BLaER1 (cell line): ENCODE data around the gene PTPN7.
"Not testable (repeated sequence)": the region's sequence is repeated elsewhere in the genome, so short reads cannot be mapped to it uniquely, and the experiment has no call there.

Source experiments
- H3K27ac ChIP-seq: shearing (Covaris generic); formaldehyde crosslinking; 2 replicates; pipeline ENCODE4 v1.8.1; 2022
- H3K27me3 ChIP-seq: shearing (Covaris generic); formaldehyde crosslinking; 2 replicates; pipeline ENCODE4 v1.8.1; 2022
- H3K36me3 ChIP-seq: shearing (Covaris generic); formaldehyde crosslinking; 2 replicates; pipeline ENCODE4 v1.8.1; 2022
- H3K4me1 ChIP-seq: shearing (Covaris generic); formaldehyde crosslinking; 2 replicates; pipeline ENCODE4 v1.8.1; 2022
- H3K4me2 ChIP-seq: shearing (Covaris generic); formaldehyde crosslinking; 2 replicates; pipeline ENCODE4 v1.8.1; 2022
- H3K4me3 ChIP-seq: shearing (Covaris generic); formaldehyde crosslinking; 2 replicates; pipeline ENCODE4 v1.8.1; 2022
- H3K9ac ChIP-seq: shearing (Covaris generic); formaldehyde crosslinking; 2 replicates; pipeline ENCODE4 v1.8.1; 2022
- H3K9me3 ChIP-seq: shearing (Covaris generic); formaldehyde crosslinking; 2 replicates; pipeline ENCODE4 v1.8.1; 2022
- H4K20me1 ChIP-seq: shearing (Covaris generic); formaldehyde crosslinking; 2 replicates; pipeline ENCODE4 v1.8.1; 2022
- Cebpa-rat ChIP-seq: shearing (Covaris generic); IDR thresholded peaks from 2 replicates; pipeline ENCODE4 v1.8.1; 2022

The PTPN7 gene

GRCh38 chr1:202125611-202126010 is 34.8 kb downstream of the PTPN7 start:
- peaks cover 1% of the 10 kb centered on the region; the same call in 1 of the 2 replicates for H4K20me1 ChIP-seq
- H3K27me3 ChIP-seq = no peaks in the 10 kb centered on the region
- no peak for TF ChIP-seq Cebpa-rat
- H3K9ac ChIP-seq = no peak overlapping the region
- H3K4me2 ChIP-seq = no peak overlapping the region
- H3K36me3 ChIP-seq = peaks cover under 1% of the 10 kb centered on the region; the same call in 1 of the 2 replicates
- no peak overlapping the region for H3K4me3 ChIP-seq
- H3K9me3 ChIP-seq = no peaks in the 10 kb centered on the region
- H3K27ac ChIP-seq = no peak overlapping the region
- H3K4me1 ChIP-seq = peaks cover 22% of the 10 kb centered on the region

- Histone ChIP-seq H3K4me1 (peaks cover 22% of the 10 kb centered on the region), H4K20me1 (no peaks in the 10 kb centered on the region), H3K27ac (no peak overlapping the region), H3K9me3 (no peaks in the 10 kb centered on the region), H3K4me2 (no peak overlapping the region), H3K4me3 (no peak overlapping the region), H3K9ac (no peak overlapping the region), H3K36me3 (no peaks in the 10 kb centered on the region), H3K27me3 (no peaks in the 10 kb centered on the region)
- TF ChIP-seq Cebpa-rat = no peak
Observed at GRCh38 chr1:202124142-202124541, 36.3 kb downstream of the PTPN7 start.

GRCh38 chr1:202123336-202123813 is 37.0 kb downstream of the PTPN7 start:
- no peak overlapping the region for H3K9ac ChIP-seq
- no peak overlapping the region for H3K27ac ChIP-seq
- no peak for TF ChIP-seq Cebpa-rat
- no peaks in the 10 kb centered on the region for H3K36me3 ChIP-seq
- peaks cover 22% of the 10 kb centered on the region for H3K4me1 ChIP-seq
- H3K27me3 ChIP-seq = no peaks in the 10 kb centered on the region
- H3K4me2 ChIP-seq = no peak overlapping the region
- H3K4me3 ChIP-seq = no peak overlapping the region
- no peaks in the 10 kb centered on the region for H3K9me3 ChIP-seq
- H4K20me1 ChIP-seq = no peaks in the 10 kb centered on the region

- Histone ChIP-seq H3K36me3 (no peaks in the 10 kb centered on the region), H3K9me3 (no peaks in the 10 kb centered on the region), H3K27ac (no peak within 1 kb of the TSS), H3K4me2 (no peak within 1 kb of the TSS), H4K20me1 (no peaks in the 10 kb centered on the region), H3K4me1 (peaks cover 17% of the 10 kb centered on the region), H3K27me3 (no peaks in the 10 kb centered on the region), H3K9ac (no peak within 1 kb of the TSS), H3K4me3 (no peak within 1 kb of the TSS)
- no peak for TF ChIP-seq Cebpa-rat
Observed at GRCh38 chr1:202122639-202123335, 37.6 kb downstream of the PTPN7 start, which contains the start of gene GPR37L1. GPR37L1 (plus strand) TSS chr1:202122917; CDS start chr1:202122964, 47 bp downstream.

GRCh38 chr1:202121006-202121405 is 39.4 kb downstream of the PTPN7 start:
- H3K4me1 ChIP-seq = no peaks in the 10 kb centered on the region; the same call in 1 of the 2 replicates
- H3K9ac ChIP-seq = no peak overlapping the region
- no peak overlapping the region for H3K4me3 ChIP-seq
- no peak overlapping the region for H3K4me2 ChIP-seq
- TF ChIP-seq Cebpa-rat = no peak
- H4K20me1 ChIP-seq = no peaks in the 10 kb centered on the region
- no peaks in the 10 kb centered on the region for H3K27me3 ChIP-seq
- H3K27ac ChIP-seq = no peak overlapping the region
- H3K9me3 ChIP-seq = no peaks in the 10 kb centered on the region
- H3K36me3 ChIP-seq = no peaks in the 10 kb centered on the region

GRCh38 chr1:202117898-202118371 is 42.5 kb downstream of the PTPN7 start:
- Histone ChIP-seq H3K9me3 (no peaks in the 10 kb centered on the region), H3K4me3 (no peak overlapping the region), H3K27ac (no peak overlapping the region), H4K20me1 (no peaks in the 10 kb centered on the region), H3K36me3 (no peaks in the 10 kb centered on the region), H3K9ac (no peak overlapping the region), H3K4me2 (no peak overlapping the region), H3K4me1 (no peaks in the 10 kb centered on the region), H3K27me3 (no peaks in the 10 kb centered on the region)
- no peak for TF ChIP-seq Cebpa-rat

- TF ChIP-seq Cebpa-rat = no peak
Observed at GRCh38 chr1:202116287-202116686, 44.1 kb downstream of the PTPN7 start.

GRCh38 chr1:202113690-202114300 is 46.6 kb downstream of the PTPN7 start:
- Histone ChIP-seq H3K4me1 (no peaks in the 10 kb centered on the region), H3K4me2 (no peak overlapping the region), H3K4me3 (no peak overlapping the region), H3K9ac (no peak overlapping the region), H3K36me3 (no peaks in the 10 kb centered on the region), H3K9me3 (no peaks in the 10 kb centered on the region), H3K27me3 (no peaks in the 10 kb centered on the region), H3K27ac (no peak overlapping the region), H4K20me1 (no peaks in the 10 kb centered on the region)
- no peak for TF ChIP-seq Cebpa-rat

More at GRCh38 chr1:202116287-202116686, 44.1 kb downstream of the PTPN7 start:
- Histone ChIP-seq H3K4me2 (no peak overlapping the region), H3K27ac (no peak overlapping the region), H3K9ac (no peak overlapping the region), H3K4me3 (no peak overlapping the region), H3K4me1 (no peaks in the 10 kb centered on the region), H3K36me3 (no peaks in the 10 kb centered on the region), H3K9me3 (no peaks in the 10 kb centered on the region), H4K20me1 (no peaks in the 10 kb centered on the region), H3K27me3 (no peaks in the 10 kb centered on the region)

- Histone ChIP-seq H3K9me3 (no peaks in the 10 kb centered on the region), H3K27me3 (no peaks in the 10 kb centered on the region), H4K20me1 (no peaks in the 10 kb centered on the region), H3K4me1 (no peaks in the 10 kb centered on the region), H3K27ac (no peak overlapping the region), H3K4me2 (no peak overlapping the region), H3K4me3 (no peak overlapping the region), H3K36me3 (no peaks in the 10 kb centered on the region), H3K9ac (no peak overlapping the region)
- TF ChIP-seq Cebpa-rat = no peak
Observed at GRCh38 chr1:202112859-202113689, 47.3 kb downstream of the PTPN7 start.

- not testable (repeated sequence) for H3K4me3 ChIP-seq, H3K9me3 ChIP-seq, H3K36me3 ChIP-seq, H3K4me1 ChIP-seq, H3K9ac ChIP-seq, H3K4me2 ChIP-seq, H3K27me3 ChIP-seq, H4K20me1 ChIP-seq, H3K27ac ChIP-seq
Observed at GRCh38 chr1:202111589-202111988, 48.8 kb downstream of the PTPN7 start.
